SK-N-MC (cell line): ENCODE measurements around the gene KCTD14.
"Not testable (repeated sequence)": the region's sequence is repeated elsewhere in the genome, so short reads cannot be mapped to it uniquely, and the experiment has no call there.

Experiments
- DNase-seq: peaks from one replicate; pipeline ENCODE4 v3.0.0-alpha.2; 2011; ENCODE audit warnings: low read depth, low spot score
- H3K27ac ChIP-seq: fragments of 200-600 bp; sonication (generic); 2 replicates; pipeline ENCODE4 v1.5.1; 2016; ENCODE audit warnings: mixed run types
- H3K36me3 ChIP-seq: fragments of 200-600 bp; sonication (generic); 2 replicates; pipeline ENCODE4 v1.6.1; 2017; ENCODE audit warnings: antibody characterized with exemption, low read length, mixed read lengths; ENCODE audit not compliant: insufficient read depth
- H3K4me3 ChIP-seq: fragments of 200-600 bp; sonication (generic); 2 replicates; pipeline ENCODE4 v1.5.1; 2016
- H3K9ac ChIP-seq: fragments of 200-600 bp; sonication (generic); 2 replicates; pipeline ENCODE4 v1.8.0; 2017; ENCODE audit warnings: mixed run types, mixed read lengths; ENCODE audit not compliant: insufficient read length
- H3K9me3 ChIP-seq: fragments of 200-600 bp; sonication (generic); 2 replicates; pipeline ENCODE4 v1.6.1; 2017; ENCODE audit warnings: low read depth, mild to moderate bottlenecking, antibody characterized with exemption, low read length, moderate library complexity, mixed read lengths
- EZH2 ChIP-seq: fragments of 200-600 bp; sonication (generic); IDR thresholded peaks from one replicate; pipeline ENCODE4 v1.6.1; 2017; ENCODE audit warnings: antibody characterized with exemption
- FOXP2 ChIP-seq: optimal IDR thresholded peaks from 2 replicates; pipeline ENCODE3; 2011; ENCODE audit warnings: mild to moderate bottlenecking, moderate library complexity; ENCODE audit not compliant: insufficient read depth; ENCODE audit errors: extremely low read length, control extremely low read depth
- POLR2AphosphoS5 ChIP-seq: IDR thresholded peaks from 2 replicates; pipeline ENCODE4 v1.6.1; 2012; ENCODE audit warnings: mild to moderate bottlenecking, low read depth, low read length, borderline replicate concordance

KCTD14 gene

DNA sequence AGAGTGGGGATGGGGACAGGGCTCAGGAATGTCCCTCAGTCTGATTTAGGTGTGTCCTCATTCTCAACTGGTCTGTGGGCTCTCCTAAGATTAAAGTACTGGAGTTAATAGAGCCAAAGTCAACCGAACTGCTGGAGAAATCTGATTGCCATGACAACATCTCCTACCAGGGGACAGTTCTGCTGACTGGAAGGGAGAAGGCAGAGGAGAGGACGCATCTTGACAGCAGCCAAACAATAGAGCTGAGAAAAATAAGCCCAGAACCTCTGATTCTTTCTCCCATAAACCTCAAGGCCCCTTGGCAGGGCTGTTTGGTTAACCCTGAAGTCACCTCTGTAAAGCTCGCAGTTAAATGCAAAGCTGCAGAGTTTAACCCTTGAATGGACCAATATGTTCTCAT is 2.8 kb downstream of the KCTD14 start:
- Histone ChIP-seq H3K9ac (no peak overlapping the region), H3K36me3 (no peaks in the 10 kb centered on the region), H3K27ac (no peak overlapping the region), H3K9me3 (no peaks in the 10 kb centered on the region), H3K4me3 (no peak overlapping the region)
- no peak for DNase-seq
- TF ChIP-seq EZH2 (no peak), FOXP2 (no peak), POLR2AphosphoS5 (no peak)

DNA sequence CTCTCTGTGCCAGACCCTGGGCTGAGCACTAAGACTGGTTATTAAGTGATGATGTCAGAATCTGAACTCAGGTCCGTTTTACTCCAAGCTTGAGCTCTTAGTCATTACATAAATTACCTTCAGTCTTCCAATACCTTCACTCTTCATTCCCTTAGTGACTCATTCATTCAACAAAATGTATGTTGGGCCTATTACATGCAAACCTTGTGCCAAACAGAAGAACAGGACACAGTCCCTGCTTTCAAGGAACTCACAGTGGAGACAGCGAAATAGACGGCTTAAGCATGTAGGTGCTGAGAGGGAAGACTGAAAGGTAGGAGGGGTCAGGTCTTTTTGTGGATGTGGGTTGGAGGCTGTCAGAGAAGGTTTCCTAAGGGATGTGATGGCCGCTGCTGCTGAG is 3.3 kb downstream of the KCTD14 start:
- no peaks in the 10 kb centered on the region for H3K9me3 ChIP-seq
- no peak for DNase-seq
- H3K27ac ChIP-seq, result no peak overlapping the region
- TF ChIP-seq EZH2, result no peak
- no peak for TF ChIP-seq FOXP2
- TF ChIP-seq POLR2AphosphoS5, result no peak
- no peaks in the 10 kb centered on the region for H3K36me3 ChIP-seq
- no peak overlapping the region for H3K4me3 ChIP-seq
- no peak overlapping the region for H3K9ac ChIP-seq

DNA sequence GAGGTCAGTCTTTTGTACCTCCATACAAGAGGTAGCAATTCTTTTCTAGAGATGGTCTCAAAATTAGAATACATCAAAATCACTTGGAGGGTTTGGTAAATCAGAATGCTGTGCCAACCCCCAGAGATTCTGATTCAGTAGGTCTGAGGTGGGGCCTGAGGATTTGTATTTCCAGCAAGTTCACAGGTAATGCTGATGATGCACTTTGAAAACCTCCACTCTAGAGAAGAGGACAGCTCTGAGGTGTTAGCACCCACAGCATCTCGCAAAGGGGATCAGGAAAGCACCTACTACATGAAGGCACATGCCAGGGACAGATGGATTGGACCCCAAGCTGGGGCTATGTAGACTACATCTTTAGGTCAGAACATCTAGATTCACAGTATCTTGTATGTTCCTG is 7.2 kb downstream of the KCTD14 start:
- Histone ChIP-seq H3K27ac (no peak overlapping the region), H3K9me3 (no peaks in the 10 kb centered on the region), H3K9ac (no peak overlapping the region), H3K36me3 (no peaks in the 10 kb centered on the region), H3K4me3 (no peak overlapping the region)
- no peak for DNase-seq
- TF ChIP-seq FOXP2 (no peak), POLR2AphosphoS5 (no peak), EZH2 (no peak)

DNA sequence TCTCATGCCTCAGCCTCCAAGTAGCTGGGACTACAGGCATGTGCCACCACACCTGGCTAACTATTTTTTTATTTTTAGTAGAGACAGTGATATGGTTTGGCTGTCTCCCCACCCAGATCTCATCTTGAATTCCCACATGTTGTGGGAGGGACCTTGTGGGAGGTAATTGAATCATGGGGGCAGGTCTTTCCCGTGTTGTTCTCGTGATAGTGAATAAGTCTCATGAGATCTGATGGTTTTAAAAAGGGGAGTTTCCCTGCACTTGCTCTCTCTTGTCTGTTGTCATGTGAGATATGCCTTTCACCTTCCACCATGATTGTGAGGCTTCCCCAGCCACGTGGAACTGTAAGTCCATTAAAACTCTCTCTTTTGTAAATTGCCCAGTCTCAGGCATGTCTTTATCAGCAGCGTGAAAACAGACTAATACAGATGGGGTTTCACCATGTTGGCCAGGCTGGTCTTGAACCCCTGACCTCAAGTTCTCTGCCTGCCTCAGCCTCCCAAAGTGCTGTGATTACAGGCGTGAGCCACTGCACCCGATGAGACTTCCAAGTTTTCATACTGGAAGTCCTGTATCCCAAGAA is 8.0 kb downstream of the KCTD14 start:
- not testable (repeated sequence) for DNase-seq, H3K4me3 ChIP-seq, H3K27ac ChIP-seq, H3K36me3 ChIP-seq, H3K9ac ChIP-seq, H3K9me3 ChIP-seq

- no peak overlapping the region for H3K9ac ChIP-seq
- H3K4me3 ChIP-seq, result no peak overlapping the region
- no peaks in the 10 kb centered on the region for H3K36me3 ChIP-seq
- DNase-seq, result no peak
- H3K27ac ChIP-seq, result no peak overlapping the region
- no peaks in the 10 kb centered on the region for H3K9me3 ChIP-seq
- TF ChIP-seq FOXP2 (no peak), POLR2AphosphoS5 (no peak), EZH2 (no peak)
Observed at GRCh38 chr11:78011301-78011700, 11.8 kb downstream of the KCTD14 start.

DNA sequence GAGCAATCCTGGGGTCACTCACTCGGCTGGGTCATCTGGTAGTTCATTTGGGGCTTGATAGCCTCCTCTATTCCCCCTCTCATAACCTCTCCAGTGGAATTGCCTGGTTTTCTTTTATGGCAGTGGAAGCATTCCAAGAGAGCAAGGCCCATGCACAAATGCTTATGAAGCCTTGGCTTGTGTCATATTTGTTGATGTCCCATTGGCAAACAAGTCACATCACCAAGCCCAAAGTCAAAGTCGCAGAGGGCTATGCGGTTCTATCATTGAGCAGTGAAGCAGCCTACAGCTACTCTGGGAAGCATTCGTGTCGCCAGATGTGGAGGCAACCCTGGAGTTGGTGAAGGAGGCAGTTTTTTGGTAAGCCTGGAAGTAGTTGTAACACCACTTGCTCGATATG is 12.3 kb downstream of the KCTD14 start:
- H3K27ac ChIP-seq, result no peak overlapping the region
- H3K9me3 ChIP-seq, result no peaks in the 10 kb centered on the region
- no peak for DNase-seq
- no peaks in the 10 kb centered on the region for H3K36me3 ChIP-seq
- no peak for TF ChIP-seq FOXP2
- TF ChIP-seq EZH2, result no peak
- TF ChIP-seq POLR2AphosphoS5, result no peak
- H3K4me3 ChIP-seq, result no peak overlapping the region
- no peak overlapping the region for H3K9ac ChIP-seq

GRCh38 chr11:78010304-78010703 is 12.8 kb downstream of the KCTD14 start:
- no peaks in the 10 kb centered on the region for H3K9me3 ChIP-seq

DNA sequence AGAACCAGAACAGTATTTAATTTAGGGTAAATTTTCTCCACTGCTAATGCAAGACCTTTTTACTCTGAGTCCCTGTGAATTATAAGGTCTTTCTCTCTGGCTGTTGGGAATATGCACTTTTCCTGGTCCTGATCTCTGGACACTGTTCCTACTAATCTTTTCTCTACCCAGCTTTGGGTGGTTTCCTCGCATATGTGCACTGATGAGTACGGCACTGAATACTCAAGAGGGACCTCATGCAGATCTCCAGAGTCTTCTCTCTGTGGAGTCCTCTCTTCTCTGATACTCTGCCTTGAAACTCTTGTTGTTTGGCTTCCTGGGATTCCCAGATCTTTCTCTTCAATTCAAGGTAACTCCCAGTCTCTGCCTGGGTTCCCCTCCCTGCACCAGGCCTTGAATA is 14.0 kb downstream of the KCTD14 start:
- no peak for DNase-seq
- Histone ChIP-seq H3K9ac (no peak overlapping the region), H3K4me3 (no peak overlapping the region), H3K9me3 (no peaks in the 10 kb centered on the region), H3K36me3 (no peaks in the 10 kb centered on the region), H3K27ac (no peak overlapping the region)
- TF ChIP-seq FOXP2, result no peak
- no peak for TF ChIP-seq EZH2
- TF ChIP-seq POLR2AphosphoS5, result no peak

More at GRCh38 chr11:78010304-78010703, 12.8 kb downstream of the KCTD14 start:
- Histone ChIP-seq H3K36me3 (no peaks in the 10 kb centered on the region), H3K4me3 (no peak overlapping the region), H3K9ac (no peak overlapping the region), H3K27ac (no peak overlapping the region)
- TF ChIP-seq FOXP2, result no peak
- TF ChIP-seq POLR2AphosphoS5, result no peak
- no peak for TF ChIP-seq EZH2
- no peak for DNase-seq

- Histone ChIP-seq H3K36me3 (no peaks in the 10 kb centered on the region), H3K9ac (no peak overlapping the region), H3K27ac (no peak overlapping the region), H3K9me3 (no peaks in the 10 kb centered on the region), H3K4me3 (no peak overlapping the region)
- no peak for TF ChIP-seq FOXP2
- TF ChIP-seq POLR2AphosphoS5, result no peak
- peak; percentile 16 for DNase-seq
Observed at GRCh38 chr11:78000193-78000592, 22.9 kb downstream of the KCTD14 start.
